HUES6 (cell line): ENCODE data around the gene CD58.

Source experiments
- H3K27ac ChIP-seq: 2 replicates; pipeline ENCODE4 v1.7.0; 2013; ENCODE audit warnings: low read depth, mild to moderate bottlenecking, low read length, inconsistent platforms
- H3K27me3 ChIP-seq: 2 replicates; pipeline ENCODE4 v1.6.1; 2013; ENCODE audit warnings: low read length; ENCODE audit not compliant: control insufficient read depth, insufficient read depth
- H3K36me3 ChIP-seq: 2 replicates; pipeline ENCODE4 v1.6.1; 2013; ENCODE audit warnings: low read length; ENCODE audit not compliant: control insufficient read depth, insufficient read depth
- H3K4me1 ChIP-seq: 2 replicates; pipeline ENCODE4 v1.6.1; 2013; ENCODE audit warnings: low read length; ENCODE audit not compliant: control insufficient read depth, insufficient read depth
- H3K4me3 ChIP-seq: 2 replicates; pipeline ENCODE4 v1.5.1; 2013; ENCODE audit warnings: low read depth, low read length
- H3K9ac ChIP-seq: one replicate; pipeline ENCODE4 v1.6.1; 2013; ENCODE audit warnings: mild to moderate bottlenecking, low read length
- H3K9me3 ChIP-seq: 2 replicates; pipeline ENCODE4 v1.6.1; 2013; ENCODE audit warnings: low read depth, low read length; ENCODE audit not compliant: control insufficient read depth, insufficient read depth

Gene CD58

DNA sequence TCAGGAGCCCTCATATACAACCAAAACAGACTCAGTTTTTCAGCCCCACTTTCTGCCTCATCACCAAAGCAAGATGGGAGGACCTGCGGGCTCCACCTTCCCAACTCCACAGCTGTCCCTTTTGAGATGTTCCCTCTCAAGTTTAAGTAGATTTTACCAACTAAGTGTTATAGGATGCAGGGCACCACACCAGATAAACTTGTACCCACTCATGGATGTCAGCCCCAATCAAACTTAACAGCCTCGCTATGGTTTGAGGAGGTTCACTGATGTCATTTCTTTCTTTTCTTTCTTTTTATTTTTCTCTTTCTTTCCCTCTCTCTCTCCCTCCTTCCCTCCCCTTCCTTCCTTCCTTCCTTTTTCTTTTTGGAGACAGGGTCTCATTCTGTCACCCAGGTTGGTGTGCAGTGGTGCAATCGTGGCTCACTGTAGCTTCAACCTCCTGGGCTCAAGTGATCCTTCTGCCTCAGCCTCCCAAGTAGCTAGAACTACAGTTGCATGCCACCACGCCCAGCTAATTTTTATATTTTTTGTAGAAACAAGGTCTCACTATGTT lies 13.4 kb downstream of the CD58 start:
- no peaks in the 10 kb centered on the region for H3K27me3 ChIP-seq
- H3K36me3 ChIP-seq, result no peaks in the 10 kb centered on the region
- peaks cover 8% of the 10 kb centered on the region for H3K4me1 ChIP-seq
- H3K9me3 ChIP-seq, result peaks cover 2% of the 10 kb centered on the region
- H3K27ac ChIP-seq, result no peak overlapping the region
- H3K4me3 ChIP-seq, result no peak overlapping the region
- no peak overlapping the region for H3K9ac ChIP-seq

DNA sequence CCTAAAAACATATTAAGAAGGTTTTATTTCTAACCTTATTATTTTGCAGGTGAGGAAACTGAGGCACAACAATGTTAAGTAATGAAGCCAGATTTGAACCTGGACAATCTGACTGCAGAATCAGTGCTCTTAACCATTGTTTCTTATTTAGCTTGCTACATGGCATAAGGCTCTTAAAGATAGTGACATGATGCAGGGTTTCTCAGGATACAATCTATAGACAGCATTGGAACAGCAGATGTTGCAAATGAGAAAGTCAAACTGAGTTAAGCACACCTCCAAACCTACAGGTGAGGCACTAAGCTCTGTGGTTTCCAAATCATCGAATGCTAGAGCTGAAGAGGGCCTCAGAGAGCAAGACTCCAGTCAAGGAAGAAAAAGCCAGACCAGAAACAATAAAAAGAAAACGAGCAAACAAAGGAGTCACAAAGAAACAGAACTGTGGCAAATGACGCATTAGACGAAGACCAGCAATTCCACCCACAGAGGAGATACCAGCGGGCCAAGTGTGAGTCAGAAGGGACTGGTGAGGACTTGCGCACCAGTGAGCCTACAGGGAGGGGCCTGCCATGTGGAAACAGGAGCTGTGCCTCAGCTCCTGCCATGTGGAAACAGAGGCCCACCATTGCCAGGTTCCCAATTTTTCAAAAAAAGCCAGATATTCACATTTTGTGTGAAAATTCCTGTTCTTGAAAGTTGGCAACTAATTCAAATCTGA lies 14.4 kb downstream of the CD58 start:
- H3K36me3 ChIP-seq, result no peaks in the 10 kb centered on the region
- no peaks in the 10 kb centered on the region for H3K9me3 ChIP-seq
- peaks cover 8% of the 10 kb centered on the region for H3K4me1 ChIP-seq
- H3K27ac ChIP-seq, result no peak overlapping the region
- H3K4me3 ChIP-seq, result no peak overlapping the region
- no peak overlapping the region for H3K9ac ChIP-seq
- no peaks in the 10 kb centered on the region for H3K27me3 ChIP-seq

DNA sequence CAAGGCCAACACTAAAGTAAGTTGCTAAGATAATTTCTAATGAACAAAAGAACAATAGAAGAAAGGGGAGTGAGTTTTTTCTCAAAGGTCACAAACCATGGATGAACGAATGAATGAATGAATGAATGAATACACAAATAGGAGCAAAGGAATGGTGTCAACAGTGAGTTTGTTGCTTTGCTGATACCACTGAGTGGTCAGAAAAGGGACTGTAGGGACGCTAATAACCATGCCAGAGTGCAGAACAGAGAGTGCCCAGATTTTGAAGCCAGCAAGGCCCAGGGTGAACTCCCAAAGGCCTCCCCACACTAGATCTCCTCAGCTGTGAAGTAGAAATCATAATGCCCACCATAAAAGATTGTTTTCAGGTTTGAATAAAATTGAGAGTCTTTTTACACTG lies 15.9 kb downstream of the CD58 start:
- no peaks in the 10 kb centered on the region for H3K36me3 ChIP-seq
- peaks cover 8% of the 10 kb centered on the region for H3K4me1 ChIP-seq
- H3K9me3 ChIP-seq, result no peaks in the 10 kb centered on the region
- H3K4me3 ChIP-seq, result no peak overlapping the region
- H3K27me3 ChIP-seq, result no peaks in the 10 kb centered on the region
- no peak overlapping the region for H3K9ac ChIP-seq
- H3K27ac ChIP-seq, result no peak overlapping the region

DNA sequence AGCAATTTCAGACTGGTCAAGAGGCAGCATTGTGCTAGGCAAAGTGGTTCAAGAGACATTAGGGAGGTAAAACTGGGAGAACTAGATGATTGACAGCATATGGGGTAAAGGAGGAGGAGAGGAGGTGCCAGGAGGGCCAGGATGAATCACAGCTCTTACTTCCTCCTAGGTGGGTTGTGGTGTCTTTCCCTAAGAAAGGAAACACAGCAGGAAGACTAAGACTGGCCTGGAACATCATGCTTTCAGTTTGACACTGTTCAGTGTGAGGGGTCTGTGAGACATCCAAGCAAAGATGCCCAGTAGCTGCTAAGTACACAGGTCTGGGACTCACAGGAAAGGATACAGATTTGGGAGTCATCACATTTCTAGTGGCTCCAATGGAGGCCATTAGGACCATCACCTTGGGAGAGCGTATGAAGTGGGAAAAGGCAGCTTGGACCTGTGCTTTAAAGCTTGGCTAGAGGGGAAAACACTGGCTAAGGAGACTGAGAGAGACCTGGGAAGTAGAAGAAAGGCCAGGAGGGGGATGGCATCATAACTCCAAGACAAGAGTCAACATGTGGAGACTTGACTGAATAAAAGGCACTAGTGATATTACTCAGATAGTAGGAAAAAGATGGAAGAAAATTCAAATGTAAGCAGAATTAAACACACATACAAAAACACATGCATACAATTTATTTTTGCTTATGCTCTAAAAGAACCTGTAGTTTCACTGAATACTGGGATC lies 17.3 kb downstream of the CD58 start:
- Histone ChIP-seq H3K27ac (no peak overlapping the region), H3K9me3 (no peaks in the 10 kb centered on the region), H3K4me3 (no peak overlapping the region), H3K4me1 (peaks cover 8% of the 10 kb centered on the region), H3K9ac (peak overlapping the region; percentile 28), H3K36me3 (no peaks in the 10 kb centered on the region), H3K27me3 (no peaks in the 10 kb centered on the region)

DNA sequence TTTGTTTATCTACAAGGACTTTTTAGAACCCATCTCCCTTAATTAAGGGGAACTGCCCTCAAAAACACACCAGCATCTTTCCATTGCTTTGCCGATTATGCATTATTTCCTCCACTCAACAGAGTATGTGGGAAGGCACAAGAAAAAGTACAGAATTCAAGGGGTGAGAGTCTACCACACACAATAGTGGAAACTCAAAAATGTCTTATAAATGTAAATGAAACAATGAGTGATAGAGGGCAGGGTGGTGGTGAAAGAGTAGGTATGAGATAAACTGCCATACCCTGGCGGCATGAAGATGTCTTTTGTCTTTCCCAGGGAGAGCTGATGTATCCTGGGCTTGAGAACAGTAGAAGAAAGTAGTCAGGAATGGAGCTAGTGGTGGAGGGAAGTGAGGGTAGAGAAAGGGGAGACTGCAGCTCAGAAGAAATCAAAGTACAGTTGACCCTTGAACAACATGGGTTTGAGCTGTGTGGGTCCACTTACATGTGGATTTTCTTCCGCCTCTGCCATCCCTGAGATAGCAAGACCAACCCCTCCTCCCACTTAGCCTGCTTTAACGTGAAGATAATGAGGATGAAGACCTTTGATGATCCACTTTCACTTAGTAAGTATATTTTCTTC lies 24.4 kb downstream of the CD58 start:
- no peak overlapping the region for H3K4me3 ChIP-seq
- no peaks in the 10 kb centered on the region for H3K9me3 ChIP-seq
- H3K4me1 ChIP-seq, result no peaks in the 10 kb centered on the region
- no peaks in the 10 kb centered on the region for H3K27me3 ChIP-seq
- H3K36me3 ChIP-seq, result peaks cover 6% of the 10 kb centered on the region
- no peak overlapping the region for H3K27ac ChIP-seq
- H3K9ac ChIP-seq, result no peak overlapping the region

DNA sequence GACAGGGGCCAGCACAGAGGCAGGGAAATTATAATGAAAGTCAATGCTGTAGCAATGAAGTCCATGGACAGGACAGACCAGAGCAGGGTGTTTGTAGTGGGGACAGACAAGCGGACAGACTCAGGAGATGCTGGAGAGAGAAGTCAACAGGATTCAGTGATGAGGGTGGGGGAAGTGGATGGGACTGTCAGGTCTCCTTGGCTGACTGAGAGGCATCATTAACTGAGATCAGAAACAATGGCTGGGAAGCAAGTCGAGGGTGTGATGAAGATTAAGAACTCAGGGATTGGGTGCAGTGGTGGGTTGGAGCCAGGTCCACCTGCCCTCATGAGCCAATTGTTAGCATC lies 25.5 kb downstream of the CD58 start:
- Histone ChIP-seq H3K9me3 (no peaks in the 10 kb centered on the region), H3K27ac (no peak overlapping the region), H3K27me3 (no peaks in the 10 kb centered on the region), H3K4me1 (no peaks in the 10 kb centered on the region), H3K36me3 (peaks cover 6% of the 10 kb centered on the region), H3K4me3 (no peak overlapping the region), H3K9ac (peak overlapping the region; percentile 19)

DNA sequence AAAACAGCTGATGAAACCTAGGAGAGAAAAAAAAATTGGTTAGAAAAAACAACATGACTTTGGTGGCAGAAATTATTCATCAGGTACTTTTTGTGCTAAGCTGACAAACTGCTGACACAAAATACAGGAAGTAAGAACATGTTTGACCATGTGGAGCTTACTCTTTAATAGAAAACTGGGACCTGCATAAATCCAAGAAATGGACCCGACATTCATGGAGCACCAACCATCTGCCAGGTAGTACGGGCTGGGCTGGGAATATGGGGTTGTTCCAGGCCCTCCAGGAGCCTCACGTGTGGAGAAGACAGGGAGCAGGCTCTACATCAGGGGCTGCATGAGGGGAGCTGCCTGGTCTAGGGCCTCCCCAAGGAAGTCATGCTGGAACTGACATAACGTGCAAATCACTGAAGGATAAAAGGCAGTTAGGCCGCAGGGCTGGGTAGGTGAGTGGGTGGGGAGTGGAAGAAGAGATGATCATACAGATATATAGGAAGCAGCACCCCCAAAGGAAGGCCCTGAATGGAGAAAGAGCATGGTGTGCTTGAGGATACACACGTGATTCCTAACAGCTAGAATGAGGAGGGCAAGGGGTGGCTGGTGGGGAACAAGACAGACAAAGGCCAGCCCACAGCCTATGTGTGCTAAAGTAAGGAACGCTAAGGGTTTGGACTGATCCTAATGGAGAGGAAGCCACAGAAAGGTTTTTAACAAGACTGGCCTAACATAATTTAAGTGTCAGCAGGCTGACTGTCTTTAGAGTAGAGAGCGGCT lies 26.1 kb downstream of the CD58 start:
- Histone ChIP-seq H3K36me3 (peaks cover 6% of the 10 kb centered on the region), H3K27ac (no peak overlapping the region), H3K4me3 (no peak overlapping the region), H3K4me1 (no peaks in the 10 kb centered on the region), H3K27me3 (no peaks in the 10 kb centered on the region), H3K9me3 (no peaks in the 10 kb centered on the region), H3K9ac (no peak overlapping the region)

DNA sequence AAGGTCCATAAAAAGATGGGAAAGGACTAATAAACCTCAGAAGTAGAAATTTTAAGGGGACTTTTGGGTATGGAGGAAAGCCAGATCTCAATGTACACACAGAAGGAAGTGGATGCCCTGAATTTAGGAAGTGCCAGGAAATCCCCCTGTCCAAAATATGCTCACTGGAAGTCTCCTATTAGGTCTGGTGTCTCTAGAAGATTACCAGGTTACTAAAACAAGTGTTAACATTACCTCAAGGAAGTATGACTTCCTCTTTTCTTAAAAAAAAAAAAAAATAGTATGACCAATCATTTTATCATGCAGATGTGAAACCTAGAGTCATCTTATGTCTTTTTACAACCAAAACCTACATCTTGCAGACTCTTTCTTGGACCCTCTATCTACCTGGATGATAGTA lies 30.7 kb downstream of the CD58 start:
- Histone ChIP-seq H3K4me3 (no peak overlapping the region), H3K36me3 (peaks cover 8% of the 10 kb centered on the region), H3K9ac (no peak overlapping the region), H3K27ac (no peak overlapping the region), H3K4me1 (no peaks in the 10 kb centered on the region), H3K9me3 (no peaks in the 10 kb centered on the region), H3K27me3 (no peaks in the 10 kb centered on the region)

DNA sequence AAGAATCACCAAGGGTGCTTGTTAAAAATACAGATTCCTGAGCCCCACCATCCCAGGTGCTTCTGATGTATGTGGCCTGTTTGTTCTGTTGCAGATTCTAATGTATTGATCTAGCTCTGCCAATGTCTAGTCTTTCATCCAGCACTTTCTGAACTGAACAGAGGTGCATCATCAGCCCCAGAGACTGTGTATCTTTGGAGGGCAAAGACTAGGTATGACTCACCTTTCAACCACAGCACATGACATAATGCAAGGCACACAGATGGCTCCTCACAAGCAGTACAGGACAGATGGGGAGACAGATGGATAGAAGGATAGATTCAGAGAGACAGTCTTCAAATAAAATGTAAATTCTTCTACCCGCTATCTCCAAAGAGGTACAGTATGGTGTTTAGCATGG lies 32.3 kb downstream of the CD58 start:
- H3K27me3 ChIP-seq, result no peaks in the 10 kb centered on the region
- no peaks in the 10 kb centered on the region for H3K4me1 ChIP-seq
- peaks cover 5% of the 10 kb centered on the region; the same call in 1 of the 2 replicates for H3K9me3 ChIP-seq
- no peak overlapping the region for H3K9ac ChIP-seq
- no peak overlapping the region for H3K4me3 ChIP-seq
- H3K27ac ChIP-seq, result no peak overlapping the region
- H3K36me3 ChIP-seq, result peaks cover 11% of the 10 kb centered on the region

DNA sequence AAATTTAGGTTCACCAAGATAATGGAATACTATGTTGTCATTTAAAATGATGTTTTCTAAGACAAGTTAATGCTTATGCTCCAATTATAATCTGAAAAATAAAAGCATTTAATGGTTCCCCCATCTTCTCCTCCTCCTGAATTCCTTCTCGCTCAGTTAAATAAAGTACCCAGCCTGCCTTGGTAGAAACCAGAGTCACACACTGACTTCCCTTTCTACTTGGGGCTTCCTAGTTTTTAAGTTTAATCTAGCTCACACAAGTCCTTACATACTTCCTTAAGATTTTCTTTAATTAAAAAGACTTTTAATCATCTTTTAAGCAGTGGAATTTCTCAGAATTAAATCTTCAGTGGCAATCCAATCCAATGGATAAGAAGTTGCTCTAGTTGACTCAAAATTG lies 32.9 kb downstream of the CD58 start:
- no peak overlapping the region for H3K27ac ChIP-seq
- no peak overlapping the region for H3K9ac ChIP-seq
- peaks cover 9% of the 10 kb centered on the region; the same call in 1 of the 2 replicates for H3K36me3 ChIP-seq

More for the DNA sequence above, 32.9 kb downstream of the CD58 start:
- Histone ChIP-seq H3K4me3 (no peak overlapping the region), H3K9me3 (peaks cover 5% of the 10 kb centered on the region; the same call in 1 of the 2 replicates), H3K4me1 (no peaks in the 10 kb centered on the region), H3K27me3 (no peaks in the 10 kb centered on the region)
